Keratinocyte (primary cell): ENCODE data around the gene KLHDC3.

Experiments used
- EZH2 ChIP-seq: IDR thresholded peaks from one replicate; pipeline ENCODE4 v1.6.1; 2012; ENCODE audit warnings: inconsistent platforms, mild to moderate bottlenecking, low read length, moderate library complexity
- TF ChIP-seq, protein P1 (sequence below), 3 experiments: IDR thresholded peaks in 1 of 3; conservative IDR thresholded peaks in 1 of 3; optimal IDR thresholded peaks in 1 of 3; 2 replicates in 2 of 3; 3 replicates in 1 of 3; pipeline versions ENCODE3 to v1.5.1; 2011; ENCODE audit warnings: low read length in 3 of 3, mild to moderate bottlenecking in 3 of 3, moderate library complexity in 2 of 3, control low read depth in 1 of 3, inconsistent platforms in 1 of 3; ENCODE audit not compliant: insufficient read depth in 2 of 3; ENCODE audit errors: extremely low read depth in 1 of 3

GRCh38 chr6:43020847-43021246 lies 6.8 kb downstream of the KLHDC3 start:
- TF ChIP-seq, protein P1, sequence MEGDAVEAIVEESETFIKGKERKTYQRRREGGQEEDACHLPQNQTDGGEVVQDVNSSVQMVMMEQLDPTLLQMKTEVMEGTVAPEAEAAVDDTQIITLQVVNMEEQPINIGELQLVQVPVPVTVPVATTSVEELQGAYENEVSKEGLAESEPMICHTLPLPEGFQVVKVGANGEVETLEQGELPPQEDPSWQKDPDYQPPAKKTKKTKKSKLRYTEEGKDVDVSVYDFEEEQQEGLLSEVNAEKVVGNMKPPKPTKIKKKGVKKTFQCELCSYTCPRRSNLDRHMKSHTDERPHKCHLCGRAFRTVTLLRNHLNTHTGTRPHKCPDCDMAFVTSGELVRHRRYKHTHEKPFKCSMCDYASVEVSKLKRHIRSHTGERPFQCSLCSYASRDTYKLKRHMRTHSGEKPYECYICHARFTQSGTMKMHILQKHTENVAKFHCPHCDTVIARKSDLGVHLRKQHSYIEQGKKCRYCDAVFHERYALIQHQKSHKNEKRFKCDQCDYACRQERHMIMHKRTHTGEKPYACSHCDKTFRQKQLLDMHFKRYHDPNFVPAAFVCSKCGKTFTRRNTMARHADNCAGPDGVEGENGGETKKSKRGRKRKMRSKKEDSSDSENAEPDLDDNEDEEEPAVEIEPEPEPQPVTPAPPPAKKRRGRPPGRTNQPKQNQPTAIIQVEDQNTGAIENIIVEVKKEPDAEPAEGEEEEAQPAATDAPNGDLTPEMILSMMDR (optimal IDR thresholded peaks at IDR 0.05 in 1 of 3, IDR thresholded peaks at IDR 0.05 in 1 of 3, conservative IDR thresholded peaks at IDR 0.05 in 1 of 3; ENCODE audit: extremely low read depth in 1 of 3, insufficient read depth in 2 of 3, low read length in 3 of 3), result no peak
- no peak for TF ChIP-seq EZH2
